ENCODE data around the gene BRIP1. TPM values are rescaled to one million over a fixed set of nuclear protein-coding genes. Genes with fewer than 3 reads are reported as not detected.

Gene BRIP1
- total RNA-seq, 1 experiment from 2014 or later, result 13.8 TPM

GRCh38 chr17:61717352-61717751 is 146.0 kb downstream of the BRIP1 start:
- Mint-ChIP-seq H3K27ac (no peak overlapping the region), H3K36me3 (peaks cover 40% of the 10 kb centered on the region), H3K27me3 (ENCODE audit: low read depth) (no peaks in the 10 kb centered on the region), H3K4me1 (no peaks in the 10 kb centered on the region), H3K9me3 (peaks cover 33% of the 10 kb centered on the region), H3K4me3 (no peak overlapping the region)
- no peak for ATAC-seq
- CTCF ChIA-PET, result no interaction called here
- POLR2A ChIA-PET, result no interaction called here
- DNase-seq (ENCODE audit: low spot score), result no peak
- TF ChIP-seq FOXK1 (CRISPR knock-in tag; IDR thresholded peaks at IDR 0.05), result no peak

- peaks cover 37% of the 10 kb centered on the region for H3K36me3 Mint-ChIP-seq
- no peak overlapping the region for H3K4me3 Mint-ChIP-seq
- POLR2A ChIA-PET, result no interaction called here
- H3K27ac Mint-ChIP-seq, result no peak overlapping the region
- ATAC-seq (no peak), DNase-seq (ENCODE audit: low spot score) (no peak)
- H3K4me1 Mint-ChIP-seq, result no peaks in the 10 kb centered on the region
- peaks cover 33% of the 10 kb centered on the region for H3K9me3 Mint-ChIP-seq
- H3K27me3 Mint-ChIP-seq (ENCODE audit: low read depth), result no peaks in the 10 kb centered on the region
- CTCF ChIA-PET, result no interaction called here
- TF ChIP-seq OVOL2 (CRISPR knock-in tag; IDR thresholded peaks at IDR 0.05; ENCODE audit: borderline replicate concordance) (no peak), ZNF263 (CRISPR knock-in tag; IDR thresholded peaks at IDR 0.05; ENCODE audit: low read depth) (no peak), MXD4 (CRISPR knock-in tag; IDR thresholded peaks at IDR 0.05; ENCODE audit: borderline replicate concordance) (no peak), ZSCAN18 (CRISPR knock-in tag; IDR thresholded peaks at IDR 0.05) (no peak), FOXJ3 (CRISPR knock-in tag; IDR thresholded peaks at IDR 0.05; ENCODE audit: borderline replicate concordance) (no peak), CREM (CRISPR knock-in tag; IDR thresholded peaks at IDR 0.05) (no peak), ATF6 (CRISPR knock-in tag; IDR thresholded peaks at IDR 0.05) (no peak), E2F5 (CRISPR knock-in tag; IDR thresholded peaks at IDR 0.05) (no peak), KAT7 (CRISPR knock-in tag; IDR thresholded peaks at IDR 0.05; ENCODE audit: borderline replicate concordance) (no peak), SMAD4 (CRISPR knock-in tag; IDR thresholded peaks at IDR 0.05) (no peak), ERG (CRISPR knock-in tag; IDR thresholded peaks at IDR 0.05) (no peak), ZNF512 (CRISPR knock-in tag; IDR thresholded peaks at IDR 0.05; ENCODE audit: borderline replicate concordance) (no peak), MAX (CRISPR knock-in tag; IDR thresholded peaks at IDR 0.05) (no peak), ZNF281 (CRISPR knock-in tag; IDR thresholded peaks at IDR 0.05) (no peak), PRDM15 (CRISPR knock-in tag; IDR thresholded peaks at IDR 0.05) (no peak), STAT6 (CRISPR knock-in tag; conservative IDR thresholded peaks at IDR 0.05; ENCODE audit: low read depth) (no peak)
These were observed 147.0 kb downstream of the BRIP1 start for GRCh38 chr17:61716225-61716829.
